SU-DHL-6 (cell line): ENCODE data around the gene LSR.
A peak's percentile ranks its signal among the peaks of the same experiment; 100 is the strongest.

Source experiments
- H2AFZ ChIP-seq: fragments of 200-600 bp; sonication (generic); 2 replicates; pipeline ENCODE4 v1.6.1; 2014; ENCODE audit warnings: low read depth, mild to moderate bottlenecking, moderate library complexity, mixed read lengths, antibody characterized with exemption, low read length; ENCODE audit not compliant: severe bottlenecking
- H3F3A ChIP-seq: fragments of 200-600 bp; shearing (Covaris generic); 2 replicates; pipeline ENCODE4 v1.6.0; 2016; ENCODE audit warnings: antibody characterized with exemption, mild to moderate bottlenecking; ENCODE audit not compliant: insufficient read depth
- H3K27ac ChIP-seq: fragments of 200-600 bp; sonication (generic); 2 replicates; pipeline ENCODE4 v1.5.1; 2016; ENCODE audit warnings: low read depth, mild to moderate bottlenecking, low read length, moderate library complexity, mixed read lengths
- H3K27me3 ChIP-seq: fragments of 200-600 bp; sonication (generic), shearing (Covaris generic); 2 replicates; pipeline ENCODE4 v1.6.0; 2014; ENCODE audit warnings: mild to moderate bottlenecking, low read length
- H3K36me3 ChIP-seq: fragments of 200-600 bp; sonication (generic); 2 replicates; pipeline ENCODE4 v1.6.1; 2014; ENCODE audit warnings: mild to moderate bottlenecking, low read length, mixed read lengths
- H3K4me2 ChIP-seq: fragments of 300-600, 200-600 bp; shearing (Covaris generic), sonication (generic); 2 replicates; pipeline ENCODE4 v1.6.0; 2014; ENCODE audit warnings: low read length, low read depth, mild to moderate bottlenecking; ENCODE audit not compliant: poor library complexity, severe bottlenecking
- H3K4me3 ChIP-seq: fragments of 200-600 bp; sonication (generic); 2 replicates; pipeline ENCODE4 v1.5.1; 2014; ENCODE audit warnings: antibody characterized with exemption, low read length, mild to moderate bottlenecking, mixed read lengths; ENCODE audit not compliant: insufficient read depth, poor library complexity, severe bottlenecking
- H3K79me2 ChIP-seq: fragments of 200-600 bp; sonication (generic); 2 replicates; pipeline ENCODE4 v1.6.1; 2014; ENCODE audit warnings: mild to moderate bottlenecking, low read length, moderate library complexity; ENCODE audit not compliant: insufficient read depth
- H3K9ac ChIP-seq: fragments of 200-600 bp; sonication (generic); 2 replicates; pipeline ENCODE4 v1.7.0; 2014; ENCODE audit warnings: mild to moderate bottlenecking, low read length
- H3K9me2 ChIP-seq: fragments of 200-600 bp; sonication (generic); replicated peaks from 2 replicates; pipeline ENCODE4 v1.6.1; 2014; ENCODE audit warnings: low read length; ENCODE audit not compliant: insufficient read depth
- H3K9me3 ChIP-seq: fragments of 200-600 bp; sonication (generic); 2 replicates; pipeline ENCODE4 v1.6.1; 2014; ENCODE audit warnings: low read length, mixed read lengths; ENCODE audit not compliant: insufficient read depth
- H4K20me1 ChIP-seq: fragments of 200-600 bp; sonication (generic); 2 replicates; pipeline ENCODE4 v1.6.1; 2014; ENCODE audit warnings: low read depth, mild to moderate bottlenecking, antibody characterized with exemption, low read length, moderate library complexity, mixed read lengths
- CTCF ChIP-seq: fragments of 200-600 bp; sonication (generic); IDR thresholded peaks from one replicate; pipeline ENCODE4 v1.5.1; 2017; ENCODE audit warnings: antibody characterized with exemption, mild to moderate bottlenecking, low read length, moderate library complexity; ENCODE audit not compliant: insufficient read depth, poor library complexity, severe bottlenecking
- EZH2phosphoT487 ChIP-seq: fragments of 200-600 bp; sonication (generic), shearing (Covaris generic); conservative IDR thresholded peaks from 2 replicates; pipeline ENCODE4 v1.6.1; 2018; ENCODE audit warnings: mild to moderate bottlenecking, antibody characterized with exemption, low read length, moderate library complexity, mixed read lengths

LSR gene

DNA sequence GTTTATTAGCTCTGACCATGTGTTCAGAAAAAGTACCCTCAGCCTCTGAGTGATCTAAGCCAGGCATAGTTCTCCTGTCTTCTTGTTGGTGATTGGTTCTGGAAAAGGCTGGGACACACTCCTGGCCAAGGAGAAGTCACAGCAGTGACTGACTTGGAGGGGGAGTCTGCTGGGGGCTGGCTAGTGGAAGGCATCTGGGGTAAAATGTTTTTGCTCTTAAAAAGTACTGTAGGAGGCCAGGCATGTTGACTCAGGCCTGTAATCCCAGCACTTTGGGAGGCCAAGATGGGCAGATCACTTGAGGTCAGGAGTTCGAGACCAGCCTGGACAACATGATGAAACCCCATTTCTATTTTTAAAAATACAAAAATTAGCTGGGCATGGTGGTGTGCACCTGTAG is 41.9 kb upstream of the LSR start:
- Histone ChIP-seq H3K27me3 (no peaks in the 10 kb centered on the region), H3F3A (peaks cover 48% of the 10 kb centered on the region), H2AFZ (no peak overlapping the region), H3K9me3 (no peaks in the 10 kb centered on the region), H3K27ac (peak overlapping the region; percentile 91), H3K4me2 (peak overlapping the region; percentile 76), H4K20me1 (no peaks in the 10 kb centered on the region), H3K79me2 (no peaks in the 10 kb centered on the region), H3K36me3 (no peaks in the 10 kb centered on the region), H3K9me2 (no peaks in the 10 kb centered on the region), H3K9ac (peak overlapping the region; percentile 47), H3K4me3 (peak overlapping the region; percentile 32)
- TF ChIP-seq CTCF = no peak
- no peak for TF ChIP-seq EZH2phosphoT487

DNA sequence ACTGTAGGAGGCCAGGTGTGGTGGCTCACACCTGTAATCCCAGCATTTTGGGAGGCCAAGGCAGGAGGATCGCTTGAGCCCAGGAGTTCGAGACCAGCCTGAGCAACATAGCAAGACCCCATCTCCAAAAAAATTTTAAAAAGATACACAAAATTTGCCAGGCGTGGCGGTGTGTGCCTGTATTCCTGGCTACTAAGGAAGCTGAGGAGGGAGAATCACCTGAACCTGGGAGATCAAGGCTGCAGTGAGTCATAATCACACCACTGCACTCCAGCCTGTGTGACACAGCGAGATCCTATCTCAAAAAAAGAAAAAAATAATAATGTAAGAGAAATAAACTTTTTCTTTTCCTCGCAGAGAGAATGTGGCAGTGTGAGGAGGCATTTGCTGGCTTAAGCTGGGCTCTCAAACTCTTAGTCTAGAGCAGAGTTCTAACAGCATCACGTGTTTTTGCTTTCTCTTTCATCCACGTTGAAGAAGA is 41.4 kb upstream of the LSR start:
- H3K79me2 ChIP-seq = no peaks in the 10 kb centered on the region
- TF ChIP-seq EZH2phosphoT487 (no peak), CTCF (no peak)
- H3K4me3 ChIP-seq = no peak overlapping the region
- peak overlapping the region; percentile 3 for H2AFZ ChIP-seq
- no peaks in the 10 kb centered on the region for H3K36me3 ChIP-seq
- no peaks in the 10 kb centered on the region for H3K9me2 ChIP-seq
- H3F3A ChIP-seq = peaks cover 54% of the 10 kb centered on the region
- peak overlapping the region; percentile 35 for H3K4me2 ChIP-seq
- H3K27ac ChIP-seq = peak overlapping the region; percentile 91
- H3K9ac ChIP-seq = no peak overlapping the region; the same call in 1 of the 2 replicates
- H3K27me3 ChIP-seq = no peaks in the 10 kb centered on the region
- no peaks in the 10 kb centered on the region for H4K20me1 ChIP-seq
- no peaks in the 10 kb centered on the region for H3K9me3 ChIP-seq

GRCh38 chr19:35208121-35208520 is 40.7 kb upstream of the LSR start:
- H3F3A ChIP-seq = peaks cover 55% of the 10 kb centered on the region
- no peak for TF ChIP-seq EZH2phosphoT487
- TF ChIP-seq CTCF = no peak
- H3K9me3 ChIP-seq = no peaks in the 10 kb centered on the region
- H3K27me3 ChIP-seq = no peaks in the 10 kb centered on the region
- H3K9ac ChIP-seq = no peak overlapping the region
- no peaks in the 10 kb centered on the region for H3K36me3 ChIP-seq
- no peak overlapping the region for H2AFZ ChIP-seq
- no peaks in the 10 kb centered on the region for H3K9me2 ChIP-seq
- H3K27ac ChIP-seq = peak overlapping the region; percentile 91
- no peak overlapping the region for H3K4me3 ChIP-seq
- no peaks in the 10 kb centered on the region for H3K79me2 ChIP-seq
- H4K20me1 ChIP-seq = no peaks in the 10 kb centered on the region
- H3K4me2 ChIP-seq = peak overlapping the region; percentile 35
